Tibial nerve (tissue), 4 donors: ENCODE results near the gene FAM13B.

Experiments used
- EP300 ChIP-seq, 2 donors: sonication (generic); formaldehyde crosslinking; IDR thresholded peaks; one replicate each; pipeline ENCODE4 v1.6.1; 2017; ENCODE audit warnings: antibody characterized with exemption in 2 of 2, mild to moderate bottlenecking in 1 of 2
- POLR2A ChIP-seq, 2 donors: fragments of 450-650 bp; IDR thresholded peaks; one replicate each; pipeline ENCODE4 v1.6.1; 2017; ENCODE audit warnings: antibody characterized with exemption in 2 of 2, mild to moderate bottlenecking in 2 of 2, moderate library complexity in 2 of 2
- TF ChIP-seq, protein P1 (sequence below), 5 experiments: fragments of 200-600 bp in 3 of 5; fragments of 450-650 bp in 2 of 5; sonication (generic) in 3 of 5; IDR thresholded peaks; one replicate each; pipeline ENCODE4 v1.5.1; 2016 to 2019; ENCODE audit warnings: antibody characterized with exemption in 5 of 5, mild to moderate bottlenecking in 3 of 5, moderate library complexity in 2 of 5

DNA sequence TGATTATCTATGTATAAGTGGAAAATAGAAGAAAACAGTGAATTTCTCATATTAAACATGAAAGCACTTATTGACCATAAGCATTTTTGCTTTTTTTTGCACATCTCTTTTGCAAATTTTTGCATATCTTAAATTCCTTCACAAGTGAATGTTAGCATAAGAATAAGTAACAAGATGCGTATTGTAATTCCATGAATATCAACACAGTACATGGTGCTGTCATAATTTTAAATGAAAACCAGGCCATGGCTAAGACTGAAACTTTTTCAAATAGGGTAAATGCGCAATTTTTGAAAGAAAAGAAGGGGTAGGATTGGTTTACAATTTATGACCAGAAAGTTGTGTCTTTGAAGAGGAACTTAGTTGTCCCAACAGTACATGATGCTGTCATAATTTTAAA lies 17.0 kb downstream of the FAM13B start:
- TF ChIP-seq, protein P1, sequence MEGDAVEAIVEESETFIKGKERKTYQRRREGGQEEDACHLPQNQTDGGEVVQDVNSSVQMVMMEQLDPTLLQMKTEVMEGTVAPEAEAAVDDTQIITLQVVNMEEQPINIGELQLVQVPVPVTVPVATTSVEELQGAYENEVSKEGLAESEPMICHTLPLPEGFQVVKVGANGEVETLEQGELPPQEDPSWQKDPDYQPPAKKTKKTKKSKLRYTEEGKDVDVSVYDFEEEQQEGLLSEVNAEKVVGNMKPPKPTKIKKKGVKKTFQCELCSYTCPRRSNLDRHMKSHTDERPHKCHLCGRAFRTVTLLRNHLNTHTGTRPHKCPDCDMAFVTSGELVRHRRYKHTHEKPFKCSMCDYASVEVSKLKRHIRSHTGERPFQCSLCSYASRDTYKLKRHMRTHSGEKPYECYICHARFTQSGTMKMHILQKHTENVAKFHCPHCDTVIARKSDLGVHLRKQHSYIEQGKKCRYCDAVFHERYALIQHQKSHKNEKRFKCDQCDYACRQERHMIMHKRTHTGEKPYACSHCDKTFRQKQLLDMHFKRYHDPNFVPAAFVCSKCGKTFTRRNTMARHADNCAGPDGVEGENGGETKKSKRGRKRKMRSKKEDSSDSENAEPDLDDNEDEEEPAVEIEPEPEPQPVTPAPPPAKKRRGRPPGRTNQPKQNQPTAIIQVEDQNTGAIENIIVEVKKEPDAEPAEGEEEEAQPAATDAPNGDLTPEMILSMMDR (IDR thresholded peaks at IDR 0.05): no peak
- TF ChIP-seq POLR2A (IDR thresholded peaks at IDR 0.05) (no peak), EP300 (IDR thresholded peaks at IDR 0.05) (no peak)
